Measurements from ENCODE around the gene FNDC10. TPM values are rescaled to one million over a fixed set of nuclear protein-coding genes. Genes with fewer than 3 reads are reported as not detected.
A peak's percentile ranks its signal among the peaks of the same experiment; 100 is the strongest.

The FNDC10 gene
- polyA plus RNA-seq, 1 experiment: 1.4 TPM

DNA sequence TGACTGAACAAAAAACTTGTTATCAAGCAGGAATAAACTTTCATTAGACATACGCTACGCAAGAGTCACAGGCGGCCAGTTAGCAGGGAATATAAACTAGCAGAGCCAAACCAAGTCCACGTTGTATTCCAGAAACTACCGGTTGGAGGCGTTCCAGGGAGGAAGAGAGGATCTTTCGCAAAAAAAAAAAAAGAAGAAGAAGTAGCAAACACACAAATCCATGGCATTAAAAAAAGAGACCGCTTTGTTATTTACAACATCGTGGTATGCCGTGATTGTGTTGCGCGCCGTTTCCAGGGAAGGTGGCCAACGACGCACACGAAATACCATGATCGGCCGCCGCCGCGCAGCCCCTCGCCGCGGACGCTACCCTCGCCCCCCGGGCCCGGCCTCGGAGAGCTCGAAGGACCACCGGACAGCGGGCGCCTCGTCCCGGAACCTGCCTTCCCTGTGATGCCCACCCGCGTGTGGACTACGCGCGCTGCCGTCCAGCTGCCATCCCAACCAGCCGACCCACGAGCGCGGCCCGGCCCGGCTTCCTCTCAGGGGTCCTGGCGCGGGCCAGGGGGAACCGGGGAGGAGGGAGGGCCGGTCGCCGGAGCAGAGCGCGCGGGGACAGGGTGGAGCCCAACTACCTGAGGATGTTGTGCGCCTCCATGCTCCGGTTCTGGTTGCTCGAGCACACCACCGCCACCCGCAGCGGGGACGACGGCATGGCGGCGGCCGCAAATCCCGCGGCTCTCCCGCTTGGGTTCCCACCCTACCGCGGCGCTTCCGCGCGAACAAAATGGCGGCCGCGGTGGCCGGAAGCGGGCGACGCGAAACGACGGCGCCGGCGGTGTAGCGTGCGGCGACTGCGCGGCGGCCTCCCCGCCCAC, 25.9 kb downstream of the FNDC10 start:
- CTCF ChIA-PET: interaction anchor here (0.6 kb wide), 1 partner anchor 40 kb away, joined by 3 read pairs; no protein-coding TSS in a partner anchor
- Histone ChIP-seq H3K27me3 (ENCODE audit: control insufficient read depth, insufficient read depth, low read length) (peaks cover 3% of the 10 kb centered on the region), H3K4me3 (ENCODE audit: low read depth, low read length) (peak overlapping the region; percentile 97), H3K27ac (ENCODE audit: low read depth, low read length) (peak overlapping the region; percentile 82), H3K9me3 (ENCODE audit: control insufficient read depth, insufficient read depth, low read length) (no peaks in the 10 kb centered on the region; the same call in 1 of the 2 replicates)
- TF ChIP-seq, protein P1, sequence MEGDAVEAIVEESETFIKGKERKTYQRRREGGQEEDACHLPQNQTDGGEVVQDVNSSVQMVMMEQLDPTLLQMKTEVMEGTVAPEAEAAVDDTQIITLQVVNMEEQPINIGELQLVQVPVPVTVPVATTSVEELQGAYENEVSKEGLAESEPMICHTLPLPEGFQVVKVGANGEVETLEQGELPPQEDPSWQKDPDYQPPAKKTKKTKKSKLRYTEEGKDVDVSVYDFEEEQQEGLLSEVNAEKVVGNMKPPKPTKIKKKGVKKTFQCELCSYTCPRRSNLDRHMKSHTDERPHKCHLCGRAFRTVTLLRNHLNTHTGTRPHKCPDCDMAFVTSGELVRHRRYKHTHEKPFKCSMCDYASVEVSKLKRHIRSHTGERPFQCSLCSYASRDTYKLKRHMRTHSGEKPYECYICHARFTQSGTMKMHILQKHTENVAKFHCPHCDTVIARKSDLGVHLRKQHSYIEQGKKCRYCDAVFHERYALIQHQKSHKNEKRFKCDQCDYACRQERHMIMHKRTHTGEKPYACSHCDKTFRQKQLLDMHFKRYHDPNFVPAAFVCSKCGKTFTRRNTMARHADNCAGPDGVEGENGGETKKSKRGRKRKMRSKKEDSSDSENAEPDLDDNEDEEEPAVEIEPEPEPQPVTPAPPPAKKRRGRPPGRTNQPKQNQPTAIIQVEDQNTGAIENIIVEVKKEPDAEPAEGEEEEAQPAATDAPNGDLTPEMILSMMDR (IDR thresholded peaks at IDR 0.05; ENCODE audit: low read depth, low read length): peak; percentile 16; the same call in 1 of the 2 replicates
- DNase-seq (ENCODE audit: low read depth, low spot score): no peak
- POLR2A ChIA-PET: no interaction called here

DNA sequence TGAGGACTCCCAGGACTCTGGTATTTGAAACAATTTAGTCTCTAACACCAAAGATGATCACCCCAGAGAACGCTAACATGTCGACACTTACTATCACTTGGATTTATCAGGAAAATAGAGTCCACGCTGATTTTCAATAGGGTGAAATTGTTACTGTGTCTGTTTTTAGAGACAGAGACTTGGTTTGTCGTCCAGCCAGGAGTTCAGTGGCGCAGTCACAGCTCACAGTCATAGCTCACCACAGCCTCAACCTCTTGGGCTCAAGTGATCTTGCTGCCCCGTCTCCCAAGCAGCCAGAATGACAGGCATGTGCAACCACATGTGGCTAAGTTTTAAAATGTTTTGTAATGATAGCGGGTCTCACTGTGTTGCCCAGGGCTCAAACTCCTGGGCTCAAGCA, 30.6 kb downstream of the FNDC10 start:
- CTCF ChIA-PET: no interaction called here
- Histone ChIP-seq H3K27me3 (ENCODE audit: control insufficient read depth, insufficient read depth, low read length) (no peaks in the 10 kb centered on the region), H3K4me3 (ENCODE audit: low read depth, low read length) (no peak overlapping the region), H3K27ac (ENCODE audit: low read depth, low read length) (no peak overlapping the region), H3K9me3 (ENCODE audit: control insufficient read depth, insufficient read depth, low read length) (no peaks in the 10 kb centered on the region)
- TF ChIP-seq, protein P1 (IDR thresholded peaks at IDR 0.05; ENCODE audit: low read depth, low read length): no peak
- no peak for DNase-seq (ENCODE audit: low read depth, low spot score)
- POLR2A ChIA-PET: no interaction called here

DNA sequence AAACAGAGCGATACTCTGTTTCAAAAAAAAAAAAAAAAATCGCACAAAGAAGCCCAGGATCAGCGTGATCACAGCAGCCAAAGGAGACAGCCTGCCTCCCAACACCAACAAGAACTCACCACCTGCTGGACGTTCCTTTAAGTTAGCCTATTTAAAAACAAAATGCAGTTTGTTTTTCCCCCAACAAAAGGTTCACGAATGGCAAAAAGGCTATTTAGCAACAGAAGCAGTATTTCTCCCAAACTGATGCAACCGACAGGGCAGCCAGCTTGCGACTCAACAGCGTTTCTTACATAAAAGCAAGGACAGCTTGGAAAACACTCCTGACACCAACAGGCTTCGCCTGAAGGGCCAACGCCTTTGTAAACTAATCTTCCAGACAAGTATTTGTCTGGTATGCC, 32.0 kb downstream of the FNDC10 start:
- CTCF ChIA-PET: no interaction called here

DNA sequence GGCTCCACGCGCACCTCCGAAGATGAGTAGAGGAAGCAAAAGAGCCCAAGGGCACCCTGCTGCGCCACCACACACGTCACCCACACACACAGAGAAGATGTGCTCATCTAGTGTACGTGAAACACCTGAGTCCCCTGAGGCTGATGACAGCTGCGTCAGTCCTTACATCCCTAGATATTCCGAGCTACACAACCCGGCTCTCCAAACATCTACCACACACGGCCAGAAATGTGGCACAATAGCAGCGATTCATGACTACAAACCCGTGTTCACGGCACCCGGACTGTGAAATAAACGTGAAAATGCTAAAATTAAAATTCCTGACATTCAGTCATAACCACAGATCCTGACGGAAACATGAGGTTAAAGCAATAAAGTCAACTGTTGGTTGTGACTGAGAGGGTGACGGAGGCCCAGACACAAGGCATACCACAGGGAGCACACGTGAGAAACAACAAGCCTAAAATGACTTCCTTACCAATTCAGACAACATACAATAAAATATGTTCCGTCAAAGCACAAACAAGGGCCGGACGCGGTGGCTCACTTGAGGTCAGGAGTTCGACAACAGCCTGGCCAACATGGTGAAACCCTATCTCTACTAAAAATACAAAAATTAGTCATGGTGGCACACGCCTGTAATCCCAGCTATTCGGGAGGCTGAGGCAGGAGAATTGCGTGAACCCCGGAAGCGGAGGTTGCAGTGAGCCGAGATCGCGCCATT, 32.6 kb downstream of the FNDC10 start:
- ChIA-PET CTCF (no interaction called here), POLR2A (no interaction called here)
- no peak overlapping the region for H3K4me3 ChIP-seq (ENCODE audit: low read depth, low read length)
- TF ChIP-seq, protein P1 (IDR thresholded peaks at IDR 0.05; ENCODE audit: low read depth, low read length): no peak
- H3K27me3 ChIP-seq (ENCODE audit: control insufficient read depth, insufficient read depth, low read length): no peaks in the 10 kb centered on the region
- H3K27ac ChIP-seq (ENCODE audit: low read depth, low read length): no peak overlapping the region
- no peak for DNase-seq (ENCODE audit: low read depth, low spot score)
- no peaks in the 10 kb centered on the region for H3K9me3 ChIP-seq (ENCODE audit: control insufficient read depth, insufficient read depth, low read length)

More for the DNA sequence above, 32.0 kb downstream of the FNDC10 start:
- Histone ChIP-seq H3K9me3 (ENCODE audit: control insufficient read depth, insufficient read depth, low read length) (no peaks in the 10 kb centered on the region), H3K4me3 (ENCODE audit: low read depth, low read length) (no peak overlapping the region), H3K27me3 (ENCODE audit: control insufficient read depth, insufficient read depth, low read length) (no peaks in the 10 kb centered on the region), H3K27ac (ENCODE audit: low read depth, low read length) (no peak overlapping the region)
- no peak for DNase-seq (ENCODE audit: low read depth, low spot score)
- POLR2A ChIA-PET: no interaction called here
- TF ChIP-seq, protein P1 (IDR thresholded peaks at IDR 0.05; ENCODE audit: low read depth, low read length): no peak

DNA sequence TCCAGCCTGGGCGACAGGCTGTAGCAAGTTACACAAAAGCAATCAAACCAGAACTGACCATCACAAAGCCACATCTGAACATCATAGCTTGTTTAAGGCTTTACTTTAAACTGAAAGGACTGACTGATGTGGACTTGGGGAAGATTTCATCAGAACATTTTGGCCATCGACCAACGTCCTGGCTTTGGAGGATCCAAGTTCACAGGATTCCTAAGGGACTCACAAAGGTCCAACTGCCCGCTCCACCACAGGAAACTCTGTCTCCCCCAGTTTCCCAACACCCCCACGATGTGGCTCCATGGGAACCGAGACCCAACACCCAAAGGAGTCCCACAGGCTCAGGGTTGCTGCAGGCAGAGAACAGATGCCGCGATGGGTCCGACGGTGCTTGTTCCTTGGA, 34.6 kb downstream of the FNDC10 start:
- CTCF ChIA-PET: no interaction called here
- DNase-seq (ENCODE audit: low read depth, low spot score): no peak
- no peak overlapping the region for H3K4me3 ChIP-seq (ENCODE audit: low read depth, low read length)
- H3K9me3 ChIP-seq (ENCODE audit: control insufficient read depth, insufficient read depth, low read length): no peaks in the 10 kb centered on the region
- POLR2A ChIA-PET: no interaction called here
- TF ChIP-seq, protein P1 (IDR thresholded peaks at IDR 0.05; ENCODE audit: low read depth, low read length): no peak
- H3K27ac ChIP-seq (ENCODE audit: low read depth, low read length): no peak overlapping the region
- H3K27me3 ChIP-seq (ENCODE audit: control insufficient read depth, insufficient read depth, low read length): no peaks in the 10 kb centered on the region
